Parietal lobe (tissue), 1 donor: ENCODE results near the gene LCE1F. TPM values are rescaled to one million over a fixed set of nuclear protein-coding genes. Genes with fewer than 3 reads are reported as not detected.

Source experiments
- total RNA-seq: library from RNA; depleted of rRNA; stranded (reverse); fragments of >200 nt; gene quantifications from one replicate; pipeline ENCODE4 v1.2.3, GENCODE V29; 2014

LCE1F gene
- not detected for total RNA-seq

GRCh38 chr1:152774875-152775274 is at the start of gene LCE1F:
TSS of gene LCE1F (plus strand) at chr1:152775140. CDS start at chr1:152776372, 1,232 bp downstream.

GRCh38 chr1:152757747-152758146 is 17.2 kb upstream of the LCE1F start, which contains the start of gene KPRP:
TSS of gene KPRP (plus strand) at chr1:152758025. CDS start at chr1:152759589, 1,564 bp downstream.

GRCh38 chr1:152786077-152786476 is 11.1 kb downstream of the LCE1F start, which contains the start of gene LCE1E:
TSS of gene LCE1E (plus strand) at chr1:152786257. CDS start at chr1:152787300, 1,043 bp downstream.

GRCh38 chr1:152796421-152796820 is 21.5 kb downstream of the LCE1F start, which contains the start of gene LCE1D:
TSS of gene LCE1D (plus strand) at chr1:152796721. CDS start at chr1:152797795, 1,074 bp downstream.

GRCh38 chr1:152806576-152806975 is 31.6 kb downstream of the LCE1F start, which contains the start of gene LCE1C:
TSS of gene LCE1C (minus strand) at chr1:152806651. CDS start at chr1:152805478, 1,173 bp downstream.

GRCh38 chr1:152811671-152812070 is 36.7 kb downstream of the LCE1F start, which contains the start of gene LCE1B:
TSS of gene LCE1B (plus strand) at chr1:152811971. CDS start at chr1:152812447, 476 bp downstream.

Other genes with a start within 250 kb of the LCE1F start
- not detected for gene LCE3E, start 208.4 kb upstream of the LCE1F start, total RNA-seq
- not detected for gene LCE3D, start 194.6 kb upstream of the LCE1F start, total RNA-seq
- not detected for gene LCE3C, start 174.9 kb upstream of the LCE1F start, total RNA-seq
- not detected for gene LCE3B, start 161.3 kb upstream of the LCE1F start, total RNA-seq
- gene LCE3A, start 152.0 kb upstream of the LCE1F start, total RNA-seq = not detected
- not detected for gene LCE2D, start 111.8 kb upstream of the LCE1F start, total RNA-seq
- gene LCE2C, start 99.9 kb upstream of the LCE1F start, total RNA-seq = not detected
- gene LCE2B, start 89.0 kb upstream of the LCE1F start, total RNA-seq = not detected
- not detected for gene LCE2A, start 76.8 kb upstream of the LCE1F start, total RNA-seq
- not detected for gene LCE4A, start 67.0 kb upstream of the LCE1F start, total RNA-seq
- not detected for gene KPRP, start 17.1 kb upstream of the LCE1F start, total RNA-seq
- not detected for gene LCE1E, start 11.1 kb downstream of the LCE1F start, total RNA-seq
- gene LCE1D, start 21.6 kb downstream of the LCE1F start, total RNA-seq = not detected
- gene LCE1C, start 31.5 kb downstream of the LCE1F start, total RNA-seq = not detected
- not detected for gene LCE1B, start 36.8 kb downstream of the LCE1F start, total RNA-seq
- gene LCE1A, start 52.3 kb downstream of the LCE1F start, total RNA-seq = not detected
- not detected for gene LCE6A, start 67.7 kb downstream of the LCE1F start, total RNA-seq
- gene LCE7A, start 84.9 kb downstream of the LCE1F start, total RNA-seq = not detected
- not detected for gene SMCP, start 103.2 kb downstream of the LCE1F start, total RNA-seq
- gene IVL, start 133.4 kb downstream of the LCE1F start, total RNA-seq = not detected
- gene SPRR5, start 172.1 kb downstream of the LCE1F start, total RNA-seq = not detected
- not detected for gene SPRR4, start 195.5 kb downstream of the LCE1F start, total RNA-seq
- gene SPRR1A, start 208.9 kb downstream of the LCE1F start, total RNA-seq = not detected
- gene SPRR3, start 226.6 kb downstream of the LCE1F start, total RNA-seq = not detected